Cerebellar cortex (tissue), 1 donor: ENCODE measurements around the gene ZCCHC24.
"Not testable (repeated sequence)": the region's sequence is repeated elsewhere in the genome, so short reads cannot be mapped to it uniquely, and the experiment has no call there.

Source experiments
- DNase-seq: peaks from one replicate; pipeline ENCODE4 v3.0.0-alpha.2; 2015; ENCODE audit warnings: low spot score

Gene ZCCHC24

GRCh38 chr10:79346012-79346340 is 99.4 kb downstream of the ZCCHC24 start:
- no peak for DNase-seq

GRCh38 chr10:79345241-79346011 is 100.0 kb downstream of the ZCCHC24 start:
- DNase-seq, result no peak

GRCh38 chr10:79344502-79345195 is 100.8 kb downstream of the ZCCHC24 start:
- no peak for DNase-seq

GRCh38 chr10:79342811-79343561 is 102.4 kb downstream of the ZCCHC24 start:
- no peak for DNase-seq

- DNase-seq, result no peak
Observed at GRCh38 chr10:79342295-79342761, 103.1 kb downstream of the ZCCHC24 start.

- DNase-seq, result no peak
Observed at GRCh38 chr10:79340646-79341244, 104.7 kb downstream of the ZCCHC24 start.

GRCh38 chr10:79339266-79339665 is 106.2 kb downstream of the ZCCHC24 start:
- no peak for DNase-seq

- not testable (repeated sequence) for DNase-seq
Observed at GRCh38 chr10:79337783-79338469, 107.5 kb downstream of the ZCCHC24 start.

- DNase-seq, result peak; percentile 65
Observed at GRCh38 chr10:79336739-79337138, 108.7 kb downstream of the ZCCHC24 start.

GRCh38 chr10:79336276-79336675 is 109.1 kb downstream of the ZCCHC24 start:
- no peak for DNase-seq

- DNase-seq, result peak; percentile 58
Observed at GRCh38 chr10:79335470-79336235, 109.8 kb downstream of the ZCCHC24 start.

- no peak for DNase-seq
Observed at GRCh38 chr10:79335094-79335469, 110.3 kb downstream of the ZCCHC24 start.

- no peak for DNase-seq
Observed at GRCh38 chr10:79334573-79334972, 110.9 kb downstream of the ZCCHC24 start.

- DNase-seq, result no peak
Observed at GRCh38 chr10:79333513-79333912, 111.9 kb downstream of the ZCCHC24 start.

- not testable (repeated sequence) for DNase-seq
Observed at GRCh38 chr10:79332610-79333315, 112.7 kb downstream of the ZCCHC24 start.
